Measurements from ENCODE around the gene TFAP2A. TPM values are rescaled to one million over a fixed set of nuclear protein-coding genes. Genes with fewer than 3 reads are reported as not detected.

The TFAP2A gene
- total RNA-seq, 2 donors from 2014 or later: 0.12 TPM; not detected in 1

GRCh38 chr6:10409233-10409721 lies 5.6 kb downstream of the TFAP2A start:
- Histone ChIP-seq H3K27me3 (peaks cover 38 to 50% of the 10 kb centered on the region in 2 donors), H3K36me3 (no peaks in the 10 kb centered on the region), H3K4me1 (peaks cover 0 to 41% of the 10 kb centered on the region in 2 donors), H3K4me3 (no peak overlapping the region), H3K27ac (no peak overlapping the region), H3K9me3 (no peaks in the 10 kb centered on the region)
- TF ChIP-seq CTCF (IDR thresholded peaks at IDR 0.05): no peak
- no peak for DNase-seq (ENCODE audit: low spot score)

GRCh38 chr6:10408457-10408856 lies 6.4 kb downstream of the TFAP2A start:
- Histone ChIP-seq H3K36me3 (no peaks in the 10 kb centered on the region), H3K9me3 (no peaks in the 10 kb centered on the region), H3K4me1 (peaks cover 0 to 40% of the 10 kb centered on the region in 2 donors), H3K27ac (no peak overlapping the region), H3K4me3 (no peak overlapping the region), H3K27me3 (peaks cover 32 to 42% of the 10 kb centered on the region in 2 donors)
- no peak for TF ChIP-seq CTCF (IDR thresholded peaks at IDR 0.05)
- no peak for DNase-seq (ENCODE audit: low spot score)

- Histone ChIP-seq H3K27me3 (peaks cover 29 to 35% of the 10 kb centered on the region in 2 donors), H3K4me3 (no peak overlapping the region), H3K27ac (no peak overlapping the region), H3K9me3 (no peaks in the 10 kb centered on the region), H3K4me1 (peaks cover 0 to 34% of the 10 kb centered on the region in 2 donors), H3K36me3 (no peaks in the 10 kb centered on the region)
- DNase-seq (ENCODE audit: low spot score): no peak
- TF ChIP-seq CTCF (IDR thresholded peaks at IDR 0.05): no peak
Measured at GRCh38 chr6:10407674-10408054, 7.2 kb downstream of the TFAP2A start.

- Histone ChIP-seq H3K4me1 (peaks cover 0 to 31% of the 10 kb centered on the region in 2 donors), H3K36me3 (no peaks in the 10 kb centered on the region), H3K27ac (no peak overlapping the region), H3K9me3 (no peaks in the 10 kb centered on the region), H3K27me3 (peaks cover 29 to 32% of the 10 kb centered on the region in 2 donors), H3K4me3 (no peak overlapping the region)
- TF ChIP-seq CTCF (IDR thresholded peaks at IDR 0.05): no peak
- no peak for DNase-seq (ENCODE audit: low spot score)
Measured at GRCh38 chr6:10407018-10407673, 7.7 kb downstream of the TFAP2A start.

GRCh38 chr6:10406556-10406955 lies 8.3 kb downstream of the TFAP2A start:
- no peak overlapping the region for H3K4me3 ChIP-seq
- TF ChIP-seq CTCF (IDR thresholded peaks at IDR 0.05): no peak
- no peak for DNase-seq (ENCODE audit: low spot score)
- peaks cover 0 to 27% of the 10 kb centered on the region in 2 donors for H3K4me1 ChIP-seq
- H3K27me3 ChIP-seq: peaks cover 29 to 31% of the 10 kb centered on the region in 2 donors
- no peaks in the 10 kb centered on the region for H3K9me3 ChIP-seq
- H3K36me3 ChIP-seq: no peaks in the 10 kb centered on the region
- H3K27ac ChIP-seq: no peak overlapping the region

- no peaks in the 10 kb centered on the region for H3K9me3 ChIP-seq
- TF ChIP-seq CTCF (IDR thresholded peaks at IDR 0.05): no peak
- H3K4me3 ChIP-seq: no peak overlapping the region
- H3K36me3 ChIP-seq: no peaks in the 10 kb centered on the region
- H3K27me3 ChIP-seq: peaks cover 19 to 21% of the 10 kb centered on the region in 2 donors
- no peak overlapping the region for H3K27ac ChIP-seq
- no peak for DNase-seq (ENCODE audit: low spot score)
- peaks cover 0 to 17% of the 10 kb centered on the region in 2 donors for H3K4me1 ChIP-seq
Measured at GRCh38 chr6:10405513-10405900, 9.4 kb downstream of the TFAP2A start.
